PFSK-1 (cell line): ENCODE measurements around the gene KRTAP10-12.

Experiments used
- TAF1 ChIP-seq: IDR thresholded peaks from 2 replicates; pipeline ENCODE4 v1.6.1; 2012; ENCODE audit warnings: low read length, control low read depth, borderline replicate concordance; ENCODE audit not compliant: insufficient read depth
- TF ChIP-seq, protein P1 (sequence below), 2 experiments: IDR thresholded peaks; 2 replicates each; pipeline versions ENCODE4 v1.6.1 to v1.8.0; 2011 to 2012; ENCODE audit warnings: low read depth in 2 of 2, low read length in 2 of 2, control low read depth in 1 of 2, inconsistent platforms in 1 of 2, mild to moderate bottlenecking in 1 of 2, moderate library complexity in 1 of 2; ENCODE audit not compliant: insufficient read depth in 1 of 2

DNA sequence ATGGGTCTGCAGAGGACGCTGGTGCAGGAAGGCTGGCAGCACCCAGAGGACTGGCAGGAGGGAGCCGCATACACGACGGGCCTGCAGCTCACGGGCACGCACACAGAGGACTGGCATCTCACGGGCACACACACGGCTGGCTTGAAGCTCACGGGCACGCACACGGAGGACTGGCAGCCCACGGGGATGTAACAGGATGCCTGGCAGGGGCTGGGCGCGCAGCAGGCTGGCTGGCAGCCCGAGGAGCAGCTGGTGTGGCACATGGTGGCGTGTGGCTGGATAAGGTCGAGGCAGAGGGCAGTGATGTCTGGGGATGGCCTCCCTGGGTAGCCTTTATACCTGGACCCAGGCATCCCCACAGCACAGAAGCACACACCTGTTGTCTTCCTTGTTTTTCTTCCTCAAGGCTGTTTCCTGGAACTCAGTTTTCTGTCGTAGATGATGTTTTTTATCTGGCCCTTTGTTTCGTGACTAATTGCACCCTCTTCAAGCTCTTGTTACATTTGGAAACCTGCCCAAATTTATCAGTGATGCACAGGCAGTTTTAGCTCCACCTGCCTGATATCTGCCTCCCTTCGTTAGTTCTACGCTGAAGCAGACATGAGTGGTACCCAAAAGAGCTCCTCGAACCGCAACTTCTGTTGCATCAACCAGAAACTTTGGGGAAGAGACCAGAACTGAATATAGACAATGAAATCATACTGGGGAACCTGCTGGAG is 15.0 kb upstream of the KRTAP10-12 start, which contains the start of gene KRTAP12-1:
- TF ChIP-seq, protein P1, sequence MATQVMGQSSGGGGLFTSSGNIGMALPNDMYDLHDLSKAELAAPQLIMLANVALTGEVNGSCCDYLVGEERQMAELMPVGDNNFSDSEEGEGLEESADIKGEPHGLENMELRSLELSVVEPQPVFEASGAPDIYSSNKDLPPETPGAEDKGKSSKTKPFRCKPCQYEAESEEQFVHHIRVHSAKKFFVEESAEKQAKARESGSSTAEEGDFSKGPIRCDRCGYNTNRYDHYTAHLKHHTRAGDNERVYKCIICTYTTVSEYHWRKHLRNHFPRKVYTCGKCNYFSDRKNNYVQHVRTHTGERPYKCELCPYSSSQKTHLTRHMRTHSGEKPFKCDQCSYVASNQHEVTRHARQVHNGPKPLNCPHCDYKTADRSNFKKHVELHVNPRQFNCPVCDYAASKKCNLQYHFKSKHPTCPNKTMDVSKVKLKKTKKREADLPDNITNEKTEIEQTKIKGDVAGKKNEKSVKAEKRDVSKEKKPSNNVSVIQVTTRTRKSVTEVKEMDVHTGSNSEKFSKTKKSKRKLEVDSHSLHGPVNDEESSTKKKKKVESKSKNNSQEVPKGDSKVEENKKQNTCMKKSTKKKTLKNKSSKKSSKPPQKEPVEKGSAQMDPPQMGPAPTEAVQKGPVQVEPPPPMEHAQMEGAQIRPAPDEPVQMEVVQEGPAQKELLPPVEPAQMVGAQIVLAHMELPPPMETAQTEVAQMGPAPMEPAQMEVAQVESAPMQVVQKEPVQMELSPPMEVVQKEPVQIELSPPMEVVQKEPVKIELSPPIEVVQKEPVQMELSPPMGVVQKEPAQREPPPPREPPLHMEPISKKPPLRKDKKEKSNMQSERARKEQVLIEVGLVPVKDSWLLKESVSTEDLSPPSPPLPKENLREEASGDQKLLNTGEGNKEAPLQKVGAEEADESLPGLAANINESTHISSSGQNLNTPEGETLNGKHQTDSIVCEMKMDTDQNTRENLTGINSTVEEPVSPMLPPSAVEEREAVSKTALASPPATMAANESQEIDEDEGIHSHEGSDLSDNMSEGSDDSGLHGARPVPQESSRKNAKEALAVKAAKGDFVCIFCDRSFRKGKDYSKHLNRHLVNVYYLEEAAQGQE (IDR thresholded peaks at IDR 0.05; ENCODE audit: insufficient read depth in 1 of 2, low read depth in 2 of 2, low read length in 2 of 2): no peak
- no peak for TF ChIP-seq TAF1
